ENCODE measurements around the gene IL17B.

IL17B gene

GRCh38 chr5:149352169-149352568 lies 26.9 kb downstream of the IL17B start:
- H3K36me3 ChIP-seq = peaks cover 65% of the 10 kb centered on the region
- no peaks in the 10 kb centered on the region for H3K27me3 ChIP-seq (ENCODE audit: insufficient read depth, low read depth, severe bottlenecking)
- no peak overlapping the region for H3K27ac ChIP-seq
- no peak for DNase-seq
- H3K9me3 ChIP-seq (ENCODE audit: severe bottlenecking) = no peaks in the 10 kb centered on the region
- H3K4me3 ChIP-seq (ENCODE audit: low read depth, low read length) = no peak overlapping the region
- no peak for TF ChIP-seq CTCF (IDR thresholded peaks at IDR 0.05; ENCODE audit: low read depth, low read length)

GRCh38 chr5:149349382-149349781 lies 29.7 kb downstream of the IL17B start:
- no peak for DNase-seq
- peaks cover 68% of the 10 kb centered on the region for H3K36me3 ChIP-seq
- no peak overlapping the region for H3K27ac ChIP-seq
- no peak for TF ChIP-seq CTCF (IDR thresholded peaks at IDR 0.05; ENCODE audit: low read depth, low read length)
- no peak overlapping the region for H3K4me3 ChIP-seq (ENCODE audit: low read depth, low read length)
- no peaks in the 10 kb centered on the region for H3K9me3 ChIP-seq (ENCODE audit: severe bottlenecking)
- no peaks in the 10 kb centered on the region for H3K27me3 ChIP-seq (ENCODE audit: insufficient read depth, low read depth, severe bottlenecking)

- Histone ChIP-seq H3K27ac (no peak overlapping the region), H3K27me3 (ENCODE audit: insufficient read depth, low read depth, severe bottlenecking) (no peaks in the 10 kb centered on the region), H3K36me3 (peaks cover 63% of the 10 kb centered on the region), H3K4me3 (ENCODE audit: low read depth, low read length) (no peak overlapping the region), H3K9me3 (ENCODE audit: severe bottlenecking) (no peaks in the 10 kb centered on the region)
- TF ChIP-seq CTCF (IDR thresholded peaks at IDR 0.05; ENCODE audit: low read depth, low read length) = no peak
- DNase-seq = no peak
Measured at GRCh38 chr5:149348518-149348917, 30.6 kb downstream of the IL17B start.

GRCh38 chr5:149345892-149346222 lies 33.2 kb downstream of the IL17B start:
- peak overlapping the region; percentile 75 for H3K4me3 ChIP-seq (ENCODE audit: low read depth, low read length)
- H3K36me3 ChIP-seq = peaks cover 40% of the 10 kb centered on the region
- no peaks in the 10 kb centered on the region for H3K9me3 ChIP-seq (ENCODE audit: severe bottlenecking)
- no peaks in the 10 kb centered on the region for H3K27me3 ChIP-seq (ENCODE audit: insufficient read depth, low read depth, severe bottlenecking)
- DNase-seq = no peak
- peak overlapping the region; percentile 82 for H3K27ac ChIP-seq
- TF ChIP-seq CTCF (IDR thresholded peaks at IDR 0.05; ENCODE audit: low read depth, low read length) = no peak

- no peak for TF ChIP-seq CTCF (IDR thresholded peaks at IDR 0.05; ENCODE audit: low read depth, low read length)
- no peaks in the 10 kb centered on the region for H3K9me3 ChIP-seq (ENCODE audit: severe bottlenecking)
- no peaks in the 10 kb centered on the region for H3K27me3 ChIP-seq (ENCODE audit: insufficient read depth, low read depth, severe bottlenecking)
- H3K4me3 ChIP-seq (ENCODE audit: low read depth, low read length) = peak within 1 kb of the TSS; percentile 75
- H3K36me3 ChIP-seq = peaks cover 34% of the 10 kb centered on the region
- DNase-seq = peak; percentile 96
- peak within 1 kb of the TSS; percentile 82 for H3K27ac ChIP-seq
Measured at GRCh38 chr5:149345147-149345891, 33.8 kb downstream of the IL17B start, which contains the start of gene GRPEL2. Gene GRPEL2 (plus strand): TSS chr5:149345499. CDS start chr5:149345540, 41 bp downstream.

- DNase-seq = no peak
- H3K27ac ChIP-seq = no peak overlapping the region
- H3K4me3 ChIP-seq (ENCODE audit: low read depth, low read length) = no peak overlapping the region; the same call in 1 of the 2 replicates
- H3K27me3 ChIP-seq (ENCODE audit: insufficient read depth, low read depth, severe bottlenecking) = peaks cover 5% of the 10 kb centered on the region
- H3K36me3 ChIP-seq = peaks cover 23% of the 10 kb centered on the region
- no peaks in the 10 kb centered on the region for H3K9me3 ChIP-seq (ENCODE audit: severe bottlenecking)
- no peak for TF ChIP-seq CTCF (IDR thresholded peaks at IDR 0.05; ENCODE audit: low read depth, low read length)
Measured at GRCh38 chr5:149344151-149344550, 34.9 kb downstream of the IL17B start.

Measured in WERI-Rb-1 (cell line).